Astrocyte of the hippocampus (primary cell): ENCODE data around the gene BCL7B.
A peak's percentile ranks its signal among the peaks of the same experiment; 100 is the strongest.
"Not testable (repeated sequence)": the region's sequence is repeated elsewhere in the genome, so short reads cannot be mapped to it uniquely, and the experiment has no call there.

Experiments used
- DNase-seq: peaks from one replicate; pipeline ENCODE4 v3.0.0; 2011; ENCODE audit warnings: low read depth, low spot score

BCL7B gene

DNA sequence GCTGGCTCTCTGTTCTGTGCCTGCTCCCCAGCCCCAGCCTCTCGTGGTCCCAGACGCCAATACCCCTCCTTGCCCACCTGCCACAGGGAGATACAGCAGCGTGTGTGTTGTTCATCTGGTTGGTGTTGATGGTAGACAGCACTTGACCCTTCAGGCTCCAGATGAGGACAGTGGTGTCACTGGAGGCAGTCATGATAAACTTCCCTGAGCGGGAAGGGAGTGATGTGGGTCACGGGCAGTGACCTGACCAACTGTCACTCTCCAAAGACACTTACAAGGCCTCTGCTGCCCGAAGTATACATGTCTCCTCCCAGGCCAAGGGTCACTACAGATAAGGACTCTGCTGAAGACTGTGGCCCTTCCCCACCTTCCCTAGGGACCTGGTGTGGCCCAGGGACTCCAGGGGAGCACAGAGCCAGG lies 15.3 kb upstream of the BCL7B start:
- DNase-seq: no peak

DNA sequence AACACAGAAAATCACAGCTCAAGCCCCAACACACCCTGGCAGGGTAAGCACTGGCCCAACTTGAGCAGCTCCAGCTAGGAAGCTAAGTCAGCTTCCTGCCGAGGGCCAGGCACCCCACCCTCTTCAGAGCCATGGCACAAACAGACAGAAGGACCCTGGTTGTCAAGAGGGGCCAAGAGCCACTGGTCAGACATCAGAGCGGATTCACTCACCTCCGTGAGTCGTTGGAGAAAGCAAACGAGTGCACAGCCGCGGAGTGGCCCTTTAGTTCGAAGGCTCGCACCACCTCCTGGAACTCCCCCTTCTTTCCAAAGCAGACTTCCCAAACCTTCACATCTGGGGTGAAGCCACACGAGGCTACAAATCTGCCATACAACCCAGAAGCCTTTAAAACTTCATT lies 13.5 kb upstream of the BCL7B start:
- no peak for DNase-seq

DNA sequence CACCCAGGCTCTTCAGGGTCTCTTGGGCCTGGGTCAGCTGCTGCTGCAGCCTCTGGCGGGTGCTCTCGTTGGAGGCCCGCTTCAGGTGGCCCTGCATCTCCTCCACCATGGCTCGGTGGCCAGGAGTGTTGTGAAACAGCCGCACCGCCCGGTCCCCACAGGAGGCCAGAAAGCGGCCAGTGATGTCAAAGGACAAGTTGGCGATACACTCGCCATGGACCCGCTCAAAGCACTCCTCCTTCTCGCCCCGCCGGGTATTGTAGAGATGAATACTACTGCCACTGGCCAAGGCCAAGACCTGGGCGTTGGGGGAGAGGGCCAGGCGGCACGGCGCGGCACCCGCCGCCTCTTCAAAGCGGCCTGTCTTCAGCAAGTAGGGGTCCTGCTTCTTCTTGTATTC lies 13.0 kb upstream of the BCL7B start:
- no peak for DNase-seq

DNA sequence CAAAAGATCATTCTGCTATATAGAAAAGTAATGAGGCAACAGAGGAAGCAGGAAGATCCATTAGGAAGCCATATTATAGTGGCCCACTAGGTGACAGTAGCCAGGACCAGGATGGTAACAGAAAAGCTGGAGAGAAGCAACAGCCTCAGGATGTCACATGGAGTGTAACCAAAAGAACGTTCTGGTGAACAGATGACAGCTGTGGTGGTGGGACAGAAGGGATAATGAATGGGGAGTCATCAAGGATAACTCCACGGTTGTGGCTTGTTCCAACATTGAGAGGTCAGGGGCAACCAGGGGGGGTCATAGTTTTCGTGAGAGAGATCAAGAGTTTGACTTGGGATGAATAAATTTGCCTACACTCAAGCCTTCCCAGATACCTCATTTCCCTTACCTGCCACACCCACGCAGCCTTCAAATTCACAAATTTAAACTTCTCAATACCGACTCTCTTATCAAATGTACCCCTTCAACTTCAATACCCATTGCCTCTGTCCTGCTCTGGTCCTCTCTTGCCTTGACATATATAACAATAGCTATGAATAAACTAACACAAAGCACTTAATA lies 11.6 kb upstream of the BCL7B start:
- no peak for DNase-seq

DNA sequence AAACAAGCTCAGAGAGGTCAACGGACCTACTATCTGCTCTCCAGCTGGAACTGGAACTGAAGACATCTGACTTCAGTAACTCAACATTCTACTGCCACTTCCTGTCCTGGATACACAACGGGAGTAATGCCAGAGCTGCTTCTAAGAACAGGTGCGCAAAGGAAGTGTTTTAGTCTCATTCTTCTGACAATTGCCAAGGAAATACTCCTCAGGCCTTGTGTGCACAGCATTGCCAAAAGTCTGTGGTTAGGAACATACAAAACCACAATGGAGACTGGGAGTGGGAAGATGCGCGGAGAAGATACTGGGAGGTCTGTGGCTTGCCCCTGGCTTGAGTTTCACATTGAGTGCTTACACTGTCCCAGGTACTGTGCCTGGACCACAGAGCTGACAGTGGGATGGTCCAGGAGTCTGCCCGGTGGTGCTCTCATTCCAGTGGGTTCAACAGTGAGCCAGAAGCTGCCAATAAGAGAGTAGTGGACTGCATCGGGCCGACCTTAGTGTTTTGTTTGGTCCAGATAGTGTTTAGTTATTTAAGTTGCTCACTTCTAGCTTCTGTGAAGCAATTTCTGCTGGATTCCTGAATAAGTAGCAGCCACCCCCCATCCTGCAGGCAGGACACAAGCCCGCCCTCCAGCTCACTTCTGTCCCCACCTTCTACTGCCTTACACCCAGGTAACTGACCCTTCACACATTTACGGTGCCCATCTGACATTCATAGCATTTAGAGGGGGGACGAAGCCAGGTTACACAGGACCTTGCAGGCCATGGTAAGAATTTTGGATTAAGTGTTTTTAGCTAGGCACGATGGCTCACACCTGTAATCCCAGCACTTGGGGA lies 10.6 kb upstream of the BCL7B start:
- DNase-seq: no peak

DNA sequence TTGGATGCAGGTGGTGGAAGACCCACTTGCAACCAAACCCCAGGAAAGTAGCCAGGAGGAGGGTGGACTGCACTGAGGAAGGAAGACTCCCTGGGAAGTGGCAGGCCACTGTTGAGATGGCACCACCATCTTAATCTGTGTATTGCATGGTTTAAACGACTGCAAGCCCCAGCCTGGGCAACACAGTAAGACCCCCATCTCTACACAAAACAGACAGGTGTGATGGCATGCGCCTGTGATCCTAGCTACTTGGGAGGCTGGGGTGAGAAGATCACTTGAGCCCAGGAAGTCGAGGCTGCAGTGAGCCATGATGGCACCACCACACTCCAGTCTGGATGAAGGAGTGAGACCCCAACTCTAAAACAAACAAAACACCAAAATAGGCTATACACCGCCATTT lies 9.7 kb upstream of the BCL7B start:
- no peak for DNase-seq

DNA sequence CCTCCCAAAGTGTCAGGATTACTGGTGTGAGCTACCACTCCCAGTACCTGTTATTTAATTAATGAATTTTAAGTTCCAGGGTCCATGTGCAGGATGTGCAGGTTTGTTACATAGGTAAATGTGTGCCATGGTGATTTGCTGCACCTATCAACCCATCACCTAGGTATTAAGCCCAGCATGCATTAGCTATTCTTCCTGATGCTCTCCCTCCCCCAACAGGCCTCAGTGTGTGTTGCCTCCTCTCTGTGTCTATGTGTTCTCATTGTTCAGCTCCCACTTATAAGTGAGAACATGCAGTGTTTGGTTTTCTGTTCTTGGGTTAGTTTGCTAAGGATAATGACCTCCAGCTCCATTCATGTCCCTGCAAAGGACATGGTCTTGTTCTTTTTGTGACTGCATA lies 8.9 kb upstream of the BCL7B start:
- DNase-seq: not testable (repeated sequence)

DNA sequence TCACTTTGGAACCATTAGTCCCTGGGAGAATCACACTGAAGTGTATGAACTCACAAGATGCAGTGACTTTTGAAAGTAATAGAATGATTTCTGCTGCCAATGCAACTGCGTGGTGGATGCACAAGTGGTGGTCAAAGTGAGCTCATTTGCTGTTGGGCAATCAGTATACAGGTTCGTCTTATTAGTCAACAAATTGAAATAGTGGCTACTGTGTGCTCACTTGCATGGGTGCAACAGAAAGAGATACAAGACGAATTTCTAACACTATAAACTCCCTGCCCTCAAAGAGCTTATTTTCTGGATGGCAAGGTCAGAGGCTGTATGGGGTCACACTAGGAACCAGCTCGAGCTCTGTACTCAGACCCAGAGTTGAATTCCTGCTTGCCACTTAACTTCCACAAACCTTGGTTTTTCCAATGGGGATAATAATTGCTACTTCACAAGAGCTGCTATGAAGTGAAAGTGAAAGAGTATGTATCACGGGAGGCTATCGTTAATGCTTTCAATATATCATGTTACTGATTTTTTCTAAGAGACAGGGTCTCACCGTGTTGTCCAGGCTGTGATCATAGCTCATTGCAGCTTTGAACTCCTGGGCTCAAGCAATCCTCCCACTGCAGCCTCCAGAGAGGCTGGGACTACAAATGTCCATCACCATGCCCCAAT lies 8.3 kb upstream of the BCL7B start:
- no peak for DNase-seq

DNA sequence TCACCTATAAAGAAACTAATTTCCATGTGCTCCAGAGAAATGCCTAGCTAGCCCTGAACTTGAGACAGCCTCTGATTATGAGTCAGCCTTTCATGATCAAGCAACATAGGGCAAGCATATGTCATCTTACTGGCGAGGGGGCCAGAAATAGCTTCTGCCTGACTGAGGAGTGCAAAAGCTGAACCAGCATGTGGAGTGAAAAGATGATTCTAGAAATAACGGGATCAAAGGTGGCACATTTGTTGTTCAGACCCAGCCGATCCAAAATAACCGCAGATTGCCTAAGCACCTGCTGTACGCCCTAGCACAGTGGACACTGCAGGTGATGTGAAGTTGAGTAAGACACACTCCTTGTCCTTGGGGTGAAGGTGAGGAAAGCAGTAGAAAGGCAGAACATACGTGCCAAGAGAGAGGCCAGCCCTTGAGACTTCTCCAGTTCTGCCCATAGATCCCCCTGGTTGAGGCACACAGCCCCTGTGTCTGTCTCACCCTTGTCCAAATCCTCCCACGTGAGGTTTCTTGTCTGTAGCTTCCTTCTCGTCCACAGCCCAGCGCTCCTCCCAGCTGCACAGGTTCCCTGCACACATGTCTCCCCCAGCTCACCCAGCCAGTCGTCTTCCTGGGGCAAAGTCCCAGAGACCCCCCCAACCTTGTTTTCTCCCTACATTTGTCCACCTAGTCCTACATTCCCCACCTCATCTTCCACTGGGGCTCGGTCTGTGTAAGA lies 2.8 kb upstream of the BCL7B start:
- DNase-seq: peak; percentile 76

DNA sequence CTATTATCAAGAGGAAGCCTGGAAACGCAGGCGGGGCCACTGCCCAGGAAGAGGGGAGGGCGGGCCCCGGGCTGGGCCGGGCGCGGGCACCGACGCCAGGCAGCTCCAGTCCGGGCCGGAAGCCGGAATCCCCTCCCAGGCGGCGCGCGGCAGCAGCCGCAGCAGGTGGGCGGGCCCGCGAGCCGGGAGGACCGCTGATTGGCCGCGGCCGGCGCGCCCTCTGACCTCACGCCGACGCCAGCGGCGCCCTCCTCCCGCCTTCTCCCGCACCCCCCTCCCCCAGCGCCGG lies 438 bp downstream of the BCL7B start:
- peak; percentile 98 for DNase-seq

DNA sequence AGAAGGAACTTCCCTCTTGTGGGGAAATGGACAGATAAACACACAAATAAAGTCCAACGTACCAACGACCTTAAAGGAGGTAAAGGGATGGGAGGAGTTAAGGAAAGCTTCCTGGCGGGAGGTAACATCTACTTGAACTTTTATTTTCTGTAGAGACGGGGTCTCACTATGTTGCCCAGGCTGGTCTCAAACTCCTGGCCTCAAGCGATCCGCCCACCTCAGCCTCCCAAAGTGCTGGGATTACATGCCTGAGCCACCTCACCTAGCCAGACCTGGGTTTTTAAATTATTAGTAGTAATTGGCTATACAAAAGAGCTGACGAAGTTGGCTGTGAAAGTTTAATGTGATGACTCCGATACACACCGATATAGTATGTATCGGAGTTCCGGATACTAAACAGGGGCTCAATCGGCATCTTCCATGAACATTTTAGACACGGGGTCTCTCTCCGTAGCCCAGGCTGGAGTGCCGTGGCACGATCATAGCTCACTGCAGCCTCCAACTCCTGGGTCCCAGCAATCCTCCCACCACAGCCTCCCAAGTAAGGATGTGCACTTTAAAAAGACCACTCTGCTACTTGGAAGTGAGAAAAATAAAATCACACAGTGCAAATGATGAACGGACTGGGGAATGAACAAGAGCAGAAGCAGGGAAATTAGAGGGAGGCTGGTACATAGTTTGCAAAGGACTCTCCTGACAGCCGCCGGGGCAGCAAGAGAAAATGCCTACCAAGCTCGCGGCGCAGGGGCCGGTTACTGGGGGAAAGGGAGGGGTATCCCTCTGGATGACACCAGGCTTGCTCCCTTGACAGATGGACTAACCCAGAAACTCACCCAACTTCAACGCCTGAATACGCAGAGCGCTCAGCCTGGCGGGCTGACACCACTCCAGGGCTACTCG lies 1.0 kb downstream of the BCL7B start:
- DNase-seq: no peak

DNA sequence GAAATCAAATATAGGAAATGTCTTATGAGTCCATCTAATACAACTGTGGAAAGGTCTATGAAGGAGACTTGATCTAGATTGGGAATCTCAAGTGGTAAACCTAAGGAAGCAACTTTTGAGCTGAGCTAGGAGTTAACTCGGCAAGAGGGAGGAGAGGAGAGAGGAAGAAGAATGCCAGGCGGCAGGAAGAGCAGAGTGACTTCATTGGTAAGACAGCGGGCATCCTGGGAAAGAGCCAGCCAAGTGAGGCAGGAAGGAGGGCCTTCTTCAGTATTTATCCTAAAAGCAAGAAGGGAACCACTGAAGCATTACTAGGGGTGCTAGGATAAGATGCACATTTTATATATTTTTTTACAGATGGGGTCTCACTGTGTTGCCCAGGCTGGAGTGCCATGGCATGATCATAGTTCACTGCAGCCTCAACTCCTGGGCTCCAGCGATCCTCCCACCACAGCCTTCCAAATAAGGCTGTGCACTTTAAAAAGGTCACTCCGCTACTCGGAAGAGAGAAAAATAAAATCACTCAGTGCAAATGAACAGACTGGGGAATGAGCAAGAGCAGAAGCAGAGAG lies 2.0 kb downstream of the BCL7B start:
- DNase-seq: no peak

DNA sequence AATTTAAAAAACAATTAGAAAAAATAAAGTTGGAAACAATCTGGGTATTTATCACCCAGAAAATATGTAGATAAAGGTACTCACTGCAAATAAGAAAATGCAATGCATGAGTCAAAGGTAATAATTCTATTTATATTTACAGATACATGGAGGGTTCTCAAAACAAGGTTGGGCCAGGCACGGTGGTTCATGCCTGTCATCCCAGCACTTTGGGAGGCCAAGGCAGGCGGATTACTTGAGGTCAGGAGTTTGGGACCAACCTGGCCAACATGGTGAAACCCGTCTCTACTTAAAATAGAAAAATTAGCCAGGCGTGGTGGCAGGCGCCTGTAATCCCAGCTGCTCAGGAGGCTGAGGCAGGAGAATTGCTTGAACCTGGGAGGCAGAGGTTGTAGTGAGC lies 7.4 kb downstream of the BCL7B start:
- not testable (repeated sequence) for DNase-seq

DNA sequence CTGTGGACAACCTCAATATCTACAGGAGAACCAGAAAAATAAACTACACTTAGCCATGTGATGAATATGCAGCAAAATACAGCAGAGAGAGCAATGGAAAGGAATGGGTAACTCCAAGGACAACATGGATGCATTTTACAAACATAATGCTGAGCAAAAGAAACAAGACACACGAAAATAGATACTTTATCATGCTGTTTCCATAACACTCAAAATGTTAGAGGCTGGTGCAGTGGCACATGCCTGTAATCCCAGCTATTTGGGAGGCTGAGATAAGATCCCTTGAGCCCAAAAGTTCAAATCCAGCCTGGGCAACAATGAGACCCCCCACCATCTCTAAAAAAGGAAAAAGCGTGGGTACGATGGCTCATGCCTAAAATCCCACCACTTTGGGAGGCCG lies 8.3 kb downstream of the BCL7B start:
- no peak for DNase-seq

DNA sequence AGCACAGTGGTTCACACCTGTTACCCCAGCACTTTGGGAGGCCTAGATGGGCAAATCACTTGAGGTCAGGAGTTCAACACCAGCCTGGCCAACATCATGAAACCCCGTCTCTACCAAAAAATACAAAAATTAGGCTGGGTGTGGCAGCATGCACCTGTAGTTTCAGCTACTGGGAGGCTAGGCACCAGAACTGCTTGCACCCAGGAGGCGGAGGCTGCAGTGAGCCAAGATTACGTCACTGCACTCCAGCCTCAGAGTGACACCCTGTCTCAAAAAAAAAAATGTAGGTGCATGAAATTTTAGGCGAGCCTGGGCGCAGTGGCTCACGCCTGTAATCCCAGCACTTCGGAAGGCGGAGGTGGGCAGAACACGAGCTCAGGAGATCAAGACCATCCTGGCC lies 9.6 kb downstream of the BCL7B start:
- no peak for DNase-seq

DNA sequence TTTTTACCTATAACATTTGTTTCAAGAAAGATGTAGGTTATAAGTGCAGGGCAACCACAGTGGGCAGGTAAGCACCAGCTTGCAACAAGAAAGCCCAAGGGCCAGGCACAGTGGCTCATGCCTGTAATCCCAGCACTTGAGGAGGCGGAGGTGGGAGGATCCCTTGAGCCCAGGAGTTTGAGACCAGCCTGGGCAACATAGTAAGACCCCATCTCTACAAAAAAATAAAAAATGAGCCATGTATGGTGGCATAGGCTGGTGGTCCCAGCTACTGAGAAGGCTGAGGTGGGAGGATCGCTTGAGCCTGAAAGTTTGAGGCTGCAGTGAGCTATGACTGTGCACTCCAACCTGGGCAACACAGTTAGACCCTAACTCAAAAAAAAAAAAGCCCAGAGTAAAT lies 12.8 kb downstream of the BCL7B start:
- DNase-seq: no peak

DNA sequence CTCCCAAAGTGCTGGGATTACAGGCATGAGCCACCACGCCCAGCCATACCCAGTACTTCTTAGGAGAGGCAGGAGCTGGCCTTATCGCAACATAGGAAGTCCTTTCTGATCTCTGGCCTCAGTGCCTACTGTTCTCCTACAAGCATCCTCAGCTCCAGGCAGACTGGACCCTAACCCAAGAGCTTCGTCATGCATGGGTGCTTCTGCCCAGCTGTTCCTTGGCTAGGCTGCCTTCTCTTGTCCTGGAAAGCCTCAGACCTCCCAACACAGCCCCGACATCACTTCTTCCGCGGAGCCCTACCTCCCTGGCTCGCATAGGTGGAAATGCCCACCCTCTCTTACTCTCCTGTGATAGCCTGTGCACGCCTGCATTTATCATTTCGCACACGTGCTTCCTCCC lies 15.8 kb downstream of the BCL7B start:
- DNase-seq: no peak

DNA sequence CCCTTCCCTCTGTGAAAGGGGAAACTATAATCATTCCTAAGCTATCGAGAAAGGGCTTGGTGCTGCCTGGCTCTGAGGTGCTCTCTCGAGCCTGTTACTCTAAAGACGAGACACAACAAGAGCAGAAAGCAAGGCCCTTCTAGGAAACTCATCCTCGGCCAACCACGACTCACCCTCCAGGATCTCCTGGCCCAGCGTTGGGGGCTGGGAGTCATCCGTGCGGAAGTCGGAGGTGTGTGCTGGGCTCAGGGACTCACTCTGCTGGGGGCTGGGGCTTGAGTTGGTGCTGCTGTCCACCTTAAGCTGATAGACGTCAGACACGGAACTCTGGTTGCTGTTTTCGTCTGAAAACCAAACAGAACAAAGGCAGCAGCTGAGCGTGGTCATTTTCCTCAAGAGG lies 17.8 kb downstream of the BCL7B start:
- no peak for DNase-seq

DNA sequence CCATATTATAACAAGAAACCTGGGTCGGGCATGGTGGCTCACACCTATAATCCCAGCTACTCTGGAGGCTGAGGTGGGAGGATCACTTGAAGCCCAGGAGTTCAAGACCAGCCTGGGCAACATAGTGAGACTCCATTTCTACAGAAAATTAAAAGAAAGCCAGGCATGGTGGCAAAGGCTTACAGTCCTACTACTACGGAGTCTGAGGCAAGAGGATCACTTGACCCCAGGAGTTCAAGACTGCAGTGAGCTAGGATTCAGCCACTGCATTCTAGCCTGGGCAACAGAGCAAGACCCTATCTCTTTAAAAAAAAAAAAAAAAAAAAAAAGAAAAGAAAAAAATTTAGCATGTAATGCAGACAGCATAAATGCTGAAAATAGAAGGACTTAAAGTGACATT lies 19.0 kb downstream of the BCL7B start:
- not testable (repeated sequence) for DNase-seq

DNA sequence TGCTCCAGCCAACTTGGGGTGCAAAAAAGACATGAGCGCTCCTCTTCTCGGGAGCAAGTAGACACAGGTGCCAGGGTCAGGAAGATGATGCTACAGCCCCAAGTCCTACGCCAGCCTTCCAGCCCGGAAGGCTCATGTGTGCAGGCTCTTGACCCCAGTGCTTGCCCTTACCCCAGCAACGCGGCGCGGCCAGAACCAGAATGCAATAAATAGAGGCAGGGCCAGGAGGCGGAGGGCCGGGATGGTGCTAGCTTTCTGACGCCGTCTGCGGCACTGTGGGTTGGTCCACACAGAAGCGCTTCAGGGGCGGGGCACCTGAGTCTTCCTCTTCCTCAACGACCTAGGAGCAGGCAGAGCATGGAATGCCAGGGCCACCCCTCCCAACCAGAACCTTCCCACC lies 20.4 kb downstream of the BCL7B start:
- DNase-seq: no peak

DNA sequence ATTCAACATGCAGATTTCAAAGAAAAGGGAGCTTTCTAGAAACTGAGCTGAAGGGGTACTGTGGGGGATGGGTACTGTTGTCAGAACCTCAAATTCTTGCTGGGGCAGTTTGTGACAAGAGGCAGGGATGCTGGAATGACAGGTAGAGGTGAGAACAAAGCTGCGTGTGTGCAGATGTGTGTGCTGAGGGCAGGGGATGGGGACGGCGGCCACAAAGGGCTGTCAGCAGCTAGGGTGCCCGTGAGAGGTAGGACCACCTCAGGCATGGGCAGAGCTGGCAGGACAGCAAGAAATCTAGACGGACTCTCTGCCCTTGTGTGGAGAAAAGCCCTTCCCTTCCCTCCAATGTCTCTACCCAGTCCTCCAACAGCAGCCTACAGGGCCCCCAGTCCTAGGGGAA lies 21.0 kb downstream of the BCL7B start:
- DNase-seq: no peak
